A549 (cell line): ENCODE results near the gene IL3.

ENCODE experiments used
- BHLHE40 ChIP-seq: IDR thresholded peaks from 2 replicates; pipeline ENCODE4 v1.6.1; 2012; ENCODE audit warnings: low read depth, low read length, inconsistent platforms
- CEBPB ChIP-seq, 2 experiments: fragments of >200 bp in 1 of 2; sonication (Bioruptor Twin) in 1 of 2; formaldehyde crosslinking in 1 of 2; IDR thresholded peaks; 2 replicates each; pipeline ENCODE4 v1.6.1; 2012 to 2016
- CHD2 ChIP-seq: fragments of 150-350 bp; IDR thresholded peaks from 2 replicates; pipeline ENCODE4 v1.6.1; 2014; ENCODE audit warnings: low read length; ENCODE audit not compliant: partially characterized antibody
- JUN ChIP-seq, 2 experiments: fragments of >200 bp; sonication (Bioruptor Twin); formaldehyde crosslinking; IDR thresholded peaks; 2 replicates in 1 of 2; 3 replicates in 1 of 2; pipeline ENCODE4 v1.6.1; 2016 to 2017
- KDM5A ChIP-seq: fragments of 200-600 bp; sonication (generic); IDR thresholded peaks from 2 replicates; pipeline ENCODE4 v1.6.1; 2016; ENCODE audit warnings: antibody characterized with exemption, mild to moderate bottlenecking
- NR3C1 ChIP-seq: fragments of >200 bp; sonication (Bioruptor Twin); formaldehyde crosslinking; IDR thresholded peaks from 3 replicates; pipeline ENCODE4 v1.6.1; 2017
- POLR2A ChIP-seq: IDR thresholded peaks from 2 replicates; pipeline ENCODE4 v1.6.1; 2012; ENCODE audit warnings: mild to moderate bottlenecking, low read length
- RAD21 ChIP-seq, 2 experiments: fragments of >200 bp in 1 of 2; sonication (Bioruptor Twin) in 1 of 2; formaldehyde crosslinking in 1 of 2; IDR thresholded peaks in 1 of 2; conservative IDR thresholded peaks in 1 of 2; 2 replicates in 1 of 2; 3 replicates in 1 of 2; pipeline ENCODE4 v1.6.1; 2012 to 2018; ENCODE audit warnings: inconsistent platforms in 1 of 2
- SMC3 ChIP-seq: fragments of >200 bp; sonication (Bioruptor Twin); formaldehyde crosslinking; IDR thresholded peaks from 3 replicates; pipeline ENCODE4 v1.6.1; 2018; ENCODE audit warnings: inconsistent platforms
- TF ChIP-seq, protein P1 (sequence below): fragments of >200 bp; sonication (Bioruptor Twin); formaldehyde crosslinking; IDR thresholded peaks from 3 replicates; pipeline ENCODE4 v1.5.1; 2016
- TF ChIP-seq, protein P2 (sequence below): fragments of 150-350 bp; IDR thresholded peaks from 2 replicates; pipeline ENCODE4 v1.6.1; 2014; ENCODE audit warnings: low read depth, mild to moderate bottlenecking, low read length
- TF ChIP-seq, protein P3 (sequence below): fragments of >200 bp; sonication (Bioruptor Twin); formaldehyde crosslinking; IDR thresholded peaks from 3 replicates; pipeline ENCODE4 v1.6.1; 2016

DNA sequence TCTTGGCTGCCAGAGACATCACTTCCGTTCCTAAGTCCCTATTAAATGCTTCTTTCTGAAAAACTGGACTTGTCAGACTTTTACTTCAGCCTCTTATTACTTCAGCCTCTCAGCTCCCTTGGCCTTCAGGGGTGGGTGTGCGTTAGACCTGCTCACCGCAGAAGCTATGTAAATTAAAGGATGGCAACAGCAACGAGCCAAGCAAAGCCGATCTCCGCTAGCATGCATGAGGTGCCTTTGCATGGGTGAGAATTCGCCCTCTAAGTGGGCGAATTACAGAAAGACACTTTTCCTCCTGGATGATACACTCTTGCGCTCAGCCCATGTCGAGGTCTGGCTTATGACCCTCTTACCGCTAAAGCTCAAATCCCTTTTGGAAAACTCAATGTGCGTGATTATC is 10.9 kb upstream of the IL3 start:
- TF ChIP-seq, protein P1, sequence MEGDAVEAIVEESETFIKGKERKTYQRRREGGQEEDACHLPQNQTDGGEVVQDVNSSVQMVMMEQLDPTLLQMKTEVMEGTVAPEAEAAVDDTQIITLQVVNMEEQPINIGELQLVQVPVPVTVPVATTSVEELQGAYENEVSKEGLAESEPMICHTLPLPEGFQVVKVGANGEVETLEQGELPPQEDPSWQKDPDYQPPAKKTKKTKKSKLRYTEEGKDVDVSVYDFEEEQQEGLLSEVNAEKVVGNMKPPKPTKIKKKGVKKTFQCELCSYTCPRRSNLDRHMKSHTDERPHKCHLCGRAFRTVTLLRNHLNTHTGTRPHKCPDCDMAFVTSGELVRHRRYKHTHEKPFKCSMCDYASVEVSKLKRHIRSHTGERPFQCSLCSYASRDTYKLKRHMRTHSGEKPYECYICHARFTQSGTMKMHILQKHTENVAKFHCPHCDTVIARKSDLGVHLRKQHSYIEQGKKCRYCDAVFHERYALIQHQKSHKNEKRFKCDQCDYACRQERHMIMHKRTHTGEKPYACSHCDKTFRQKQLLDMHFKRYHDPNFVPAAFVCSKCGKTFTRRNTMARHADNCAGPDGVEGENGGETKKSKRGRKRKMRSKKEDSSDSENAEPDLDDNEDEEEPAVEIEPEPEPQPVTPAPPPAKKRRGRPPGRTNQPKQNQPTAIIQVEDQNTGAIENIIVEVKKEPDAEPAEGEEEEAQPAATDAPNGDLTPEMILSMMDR = no peak
- TF ChIP-seq, protein P2, sequence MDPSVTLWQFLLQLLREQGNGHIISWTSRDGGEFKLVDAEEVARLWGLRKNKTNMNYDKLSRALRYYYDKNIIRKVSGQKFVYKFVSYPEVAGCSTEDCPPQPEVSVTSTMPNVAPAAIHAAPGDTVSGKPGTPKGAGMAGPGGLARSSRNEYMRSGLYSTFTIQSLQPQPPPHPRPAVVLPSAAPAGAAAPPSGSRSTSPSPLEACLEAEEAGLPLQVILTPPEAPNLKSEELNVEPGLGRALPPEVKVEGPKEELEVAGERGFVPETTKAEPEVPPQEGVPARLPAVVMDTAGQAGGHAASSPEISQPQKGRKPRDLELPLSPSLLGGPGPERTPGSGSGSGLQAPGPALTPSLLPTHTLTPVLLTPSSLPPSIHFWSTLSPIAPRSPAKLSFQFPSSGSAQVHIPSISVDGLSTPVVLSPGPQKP = no peak
- TF ChIP-seq SMC3 (no peak), POLR2A (no peak), CHD2 (no peak), RAD21 (conservative IDR thresholded peaks at IDR 0.05 in 1 of 2, IDR thresholded peaks at IDR 0.05 in 1 of 2) (no peak), BHLHE40 (no peak), KDM5A (no peak), NR3C1 (no peak), CEBPB (IDR thresholded peaks at IDR 0.05) (no peak), JUN (IDR thresholded peaks at IDR 0.05) (no peak)
- TF ChIP-seq, protein P3, sequence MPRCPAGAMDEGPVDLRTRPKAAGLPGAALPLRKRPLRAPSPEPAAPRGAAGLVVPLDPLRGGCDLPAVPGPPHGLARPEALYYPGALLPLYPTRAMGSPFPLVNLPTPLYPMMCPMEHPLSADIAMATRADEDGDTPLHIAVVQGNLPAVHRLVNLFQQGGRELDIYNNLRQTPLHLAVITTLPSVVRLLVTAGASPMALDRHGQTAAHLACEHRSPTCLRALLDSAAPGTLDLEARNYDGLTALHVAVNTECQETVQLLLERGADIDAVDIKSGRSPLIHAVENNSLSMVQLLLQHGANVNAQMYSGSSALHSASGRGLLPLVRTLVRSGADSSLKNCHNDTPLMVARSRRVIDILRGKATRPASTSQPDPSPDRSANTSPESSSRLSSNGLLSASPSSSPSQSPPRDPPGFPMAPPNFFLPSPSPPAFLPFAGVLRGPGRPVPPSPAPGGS = no peak
